Naive thymus-derived CD8-positive, alpha-beta T cell (primary cell): Measurements from ENCODE around the gene NTF4. TPM values are rescaled to one million over a fixed set of nuclear protein-coding genes. Genes with fewer than 3 reads are reported as not detected.
"Not testable (repeated sequence)": the region's sequence is repeated elsewhere in the genome, so short reads cannot be mapped to it uniquely, and the experiment has no call there.

Source experiments
- ATAC-seq, 2 donors: fragments of 150-1000 bp; cut with Tn5 transposase in 1 of 2; sonication (Bioruptor Pico), chemical (Tn5 transposase) in 1 of 2; 1 replicate in 1 of 2; 2 replicates in 1 of 2; pipeline ENCODE4 v1.10.0; 2021; ENCODE audit warnings: mild to moderate bottlenecking in 2 of 2, moderate library complexity in 2 of 2
- POLR2A ChIA-PET: fragments of 350-600 bp; sonication (Branson Sonifier 250); formaldehyde crosslinking; loops from one replicate; lab custom pipeline; 2021; ENCODE audit warnings: antibody characterized with exemption; lab: Charles Lee
- DNase-seq, 10 donors: peaks; one replicate each; pipeline versions ENCODE4 v3.0.0 to v3.0.0-alpha.2; 2020 to 2022
- H3K27ac Mint-ChIP-seq, 10 donors: one replicate each; pipeline ENCODE4 v1.8.0; 2020 to 2022; ENCODE audit warnings: mild to moderate bottlenecking in 10 of 10, mixed read lengths in 10 of 10, moderate library complexity in 4 of 10, inconsistent platforms in 1 of 10
- H3K27me3 Mint-ChIP-seq, 5 donors: one replicate each; pipeline ENCODE4 v1.8.0; 2021 to 2022; ENCODE audit warnings: mixed read lengths in 5 of 5
- H3K36me3 Mint-ChIP-seq, 3 donors: one replicate each; pipeline ENCODE4 v1.8.0; 2020 to 2022; ENCODE audit warnings: mixed read lengths in 3 of 3, mild to moderate bottlenecking in 2 of 3, inconsistent platforms in 1 of 3
- H3K4me1 Mint-ChIP-seq, 4 donors: one replicate each; pipeline ENCODE4 v1.8.0; 2021 to 2022; ENCODE audit warnings: mixed read lengths in 4 of 4
- H3K4me3 Mint-ChIP-seq, 10 donors: one replicate each; pipeline ENCODE4 v1.8.0; 2020 to 2022; ENCODE audit warnings: mild to moderate bottlenecking in 10 of 10, mixed read lengths in 10 of 10, moderate library complexity in 6 of 10, inconsistent platforms in 1 of 10
- H3K9me3 Mint-ChIP-seq, 9 donors: one replicate each; pipeline ENCODE4 v1.8.0; 2020 to 2022; ENCODE audit warnings: mixed read lengths in 9 of 9, mild to moderate bottlenecking in 3 of 9, inconsistent platforms in 1 of 9, moderate library complexity in 1 of 9
- polyA plus RNA-seq, 3 donors: library from polyadenylated mRNA; unstranded; fragments of 300-500 nt; fragmentation: Illumina TruSeq; gene quantifications; one replicate each; pipeline ENCODE4 v1.2.3, GENCODE V29; 2021
- total RNA-seq, 8 experiments: library from RNA in 2 of 8; stranded (reverse) in 2 of 8; gene quantifications; one replicate each; pipeline ENCODE4 v1.2.3 and lab custom pipeline; 2021 to 2026

The NTF4 gene
- total and polyA plus RNA-seq, 5 experiments from 2014 or later, result not detected

DNA sequence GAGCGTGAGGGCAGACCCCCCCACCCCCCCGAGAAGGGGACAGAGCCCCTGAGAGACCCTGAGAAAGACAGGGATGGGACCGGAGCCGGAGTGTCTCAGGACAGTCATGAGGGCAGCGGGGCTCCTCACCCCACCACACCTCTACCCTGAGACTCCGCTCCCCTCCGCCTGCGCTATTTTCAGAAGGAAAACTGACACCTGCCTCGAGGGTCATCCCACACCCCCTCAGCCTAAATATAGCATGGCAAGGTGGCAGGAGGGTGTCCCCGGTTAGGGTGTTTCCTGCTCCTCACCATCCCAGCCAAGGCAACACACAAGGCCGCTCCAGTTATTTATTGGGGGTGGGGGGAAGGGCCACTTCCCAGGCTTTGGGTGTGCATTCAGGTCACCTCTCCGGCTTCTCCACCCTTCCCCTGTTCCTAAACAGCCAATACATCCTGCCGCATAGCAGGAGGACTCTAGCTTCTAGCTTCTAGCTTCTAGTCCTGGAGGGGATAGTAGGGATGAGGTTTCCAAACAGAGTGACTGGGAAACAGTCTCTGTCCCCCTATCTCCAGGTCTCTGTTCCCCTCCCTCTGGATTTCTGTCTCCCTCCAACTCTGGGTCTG, 1.4 kb upstream of the NTF4 start:
- Mint-ChIP-seq H3K4me3 (peak overlapping the region in 2 of 10 donors; percentile 36 to 57), H3K27me3 (peaks cover 27 to 71% (median 53%) of the 10 kb centered on the region in 5 donors), H3K27ac (no peak overlapping the region), H3K9me3 (peaks cover 0 to 15% (median 0%) of the 10 kb centered on the region in 9 donors), H3K36me3 (peaks cover 0 to 15% (median 0%) of the 10 kb centered on the region in 3 donors), H3K4me1 (peaks cover 0 to 5% (median 1%) of the 10 kb centered on the region in 4 donors)
- ATAC-seq (no peak), DNase-seq (no peak)
- POLR2A ChIA-PET, result no interaction called here

DNA sequence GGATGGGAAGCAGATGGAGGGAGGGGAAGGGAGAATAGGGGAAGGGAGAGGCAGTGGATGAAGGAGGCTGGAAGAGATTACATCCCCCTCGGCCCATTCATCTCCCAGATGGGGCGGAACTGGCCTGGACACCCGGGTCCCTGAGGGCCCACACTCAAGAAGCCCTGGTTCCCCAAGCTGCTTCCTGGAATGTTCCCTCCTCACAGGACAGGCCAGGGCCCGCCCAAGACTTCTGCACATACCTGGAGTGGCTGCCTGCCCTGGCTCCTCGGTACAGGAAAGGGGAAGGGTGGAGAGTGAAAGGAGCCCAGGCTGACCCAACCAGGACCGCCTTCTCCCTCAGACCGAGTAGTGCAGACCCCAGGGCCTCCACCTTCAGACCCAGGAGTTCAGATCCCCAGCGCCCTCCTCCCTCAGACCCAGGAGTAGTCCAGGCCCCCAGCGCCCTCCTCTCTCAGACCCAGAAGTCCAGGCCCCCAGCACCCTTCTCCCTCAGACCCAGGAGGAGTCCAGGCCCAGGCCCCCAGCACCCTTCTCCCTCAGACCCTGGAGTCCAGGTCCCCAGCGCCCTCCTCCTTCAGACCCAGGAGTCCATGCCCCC, 489 bp downstream of the NTF4 start:
- Mint-ChIP-seq H3K9me3 (peaks cover 0 to 3% (median 0%) of the 10 kb centered on the region in 9 donors), H3K27ac (no peak overlapping the region), H3K4me1 (peaks cover 0 to 5% (median under 1%) of the 10 kb centered on the region in 4 donors), H3K36me3 (peaks cover 0 to 2% (median 0%) of the 10 kb centered on the region in 3 donors), H3K27me3 (peaks cover 25 to 66% (median 50%) of the 10 kb centered on the region in 5 donors), H3K4me3 (peak overlapping the region in 2 of 10 donors; percentile 1 to 36)
- ATAC-seq (no peak), DNase-seq (no peak)
- POLR2A ChIA-PET, result no interaction called here

DNA sequence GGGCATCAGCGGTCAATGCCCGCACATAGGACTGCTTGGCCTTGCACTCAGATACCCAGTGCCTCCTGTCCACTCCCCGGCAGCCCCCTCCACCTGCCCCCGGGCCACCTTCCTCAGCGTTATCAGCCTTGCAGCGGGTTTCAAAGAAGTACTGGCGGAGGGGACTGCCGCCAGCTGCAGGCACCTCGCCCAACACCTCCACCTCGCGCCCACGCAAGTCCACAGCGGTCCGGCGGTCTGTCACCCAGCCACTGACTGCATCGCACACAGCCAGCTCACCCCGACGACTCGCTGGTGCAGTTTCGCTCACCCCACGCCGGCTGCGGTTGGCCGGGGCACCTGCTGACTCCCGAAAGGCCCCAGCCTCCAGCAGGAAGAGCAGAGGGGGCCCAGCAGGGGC, 3.2 kb downstream of the NTF4 start:
- peaks cover 9 to 21% (median 19%) of the 10 kb centered on the region in 4 donors for H3K4me1 Mint-ChIP-seq
- H3K4me3 Mint-ChIP-seq, result no peak overlapping the region
- no peak overlapping the region for H3K27ac Mint-ChIP-seq
- no peaks in the 10 kb centered on the region for H3K36me3 Mint-ChIP-seq
- H3K9me3 Mint-ChIP-seq, result no peaks in the 10 kb centered on the region
- POLR2A ChIA-PET, result no interaction called here
- ATAC-seq (no peak), DNase-seq (no peak)
- H3K27me3 Mint-ChIP-seq, result peaks cover 18 to 68% (median 41%) of the 10 kb centered on the region in 5 donors

DNA sequence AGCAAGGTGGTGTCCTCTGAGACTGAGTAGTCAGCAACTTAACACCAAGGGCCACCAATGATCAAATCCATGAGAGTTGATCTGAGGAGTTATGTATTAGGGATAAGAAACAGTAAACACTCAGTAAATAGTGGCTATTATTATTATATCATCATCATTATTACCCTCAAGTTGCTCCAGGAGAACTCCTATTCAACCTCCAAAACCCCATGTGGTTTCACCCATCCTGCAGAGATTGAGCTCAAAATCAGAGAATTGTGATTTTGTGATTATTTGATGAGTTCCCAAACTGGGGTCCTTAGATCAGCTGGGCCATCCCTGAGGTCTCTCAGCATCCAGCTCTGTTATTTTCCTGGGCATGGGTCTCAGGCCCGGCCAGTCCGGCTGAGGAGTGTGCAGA, 3.6 kb downstream of the NTF4 start:
- H3K9me3 Mint-ChIP-seq, result no peaks in the 10 kb centered on the region
- peaks cover 9 to 26% (median 20%) of the 10 kb centered on the region in 4 donors for H3K4me1 Mint-ChIP-seq
- ATAC-seq (no peak), DNase-seq (no peak)
- no peaks in the 10 kb centered on the region for H3K36me3 Mint-ChIP-seq
- no peak overlapping the region for H3K27ac Mint-ChIP-seq
- no peak overlapping the region for H3K4me3 Mint-ChIP-seq
- POLR2A ChIA-PET, result no interaction called here
- peaks cover 18 to 64% (median 37%) of the 10 kb centered on the region in 5 donors for H3K27me3 Mint-ChIP-seq

DNA sequence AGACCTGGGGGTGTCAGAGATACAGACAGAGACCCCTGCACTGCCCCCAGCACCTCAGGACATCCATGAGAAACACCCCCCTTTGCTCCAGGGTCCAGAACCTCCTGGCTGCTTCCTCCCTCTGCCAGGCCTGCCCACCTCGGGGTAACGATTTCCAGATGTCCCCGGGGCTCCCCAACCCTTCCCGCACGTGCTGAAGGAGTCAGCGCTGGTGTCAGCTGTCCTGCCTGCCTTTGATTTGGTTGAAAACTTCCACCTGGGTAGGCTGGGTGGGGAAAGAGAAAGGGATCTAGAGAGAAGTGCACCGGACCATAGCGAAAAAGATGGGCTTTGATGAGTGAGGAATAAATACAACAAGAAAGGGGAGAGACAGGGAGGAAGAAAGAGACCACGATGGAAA, 5.6 kb downstream of the NTF4 start:
- Mint-ChIP-seq H3K9me3 (no peaks in the 10 kb centered on the region), H3K27me3 (peaks cover 14 to 51% (median 30%) of the 10 kb centered on the region in 5 donors), H3K36me3 (no peaks in the 10 kb centered on the region), H3K27ac (no peak overlapping the region), H3K4me1 (peaks cover 9 to 27% (median 18%) of the 10 kb centered on the region in 4 donors), H3K4me3 (peak overlapping the region in 5 of 10 donors; percentile 10 to 75 (median 50))
- POLR2A ChIA-PET, result interaction anchor here (0.5 kb wide), 1 partner anchor 618 kb away, joined by 3 read pairs; the partner anchor contains the start of gene PRMT1
- ATAC-seq (no peak), DNase-seq (no peak)

DNA sequence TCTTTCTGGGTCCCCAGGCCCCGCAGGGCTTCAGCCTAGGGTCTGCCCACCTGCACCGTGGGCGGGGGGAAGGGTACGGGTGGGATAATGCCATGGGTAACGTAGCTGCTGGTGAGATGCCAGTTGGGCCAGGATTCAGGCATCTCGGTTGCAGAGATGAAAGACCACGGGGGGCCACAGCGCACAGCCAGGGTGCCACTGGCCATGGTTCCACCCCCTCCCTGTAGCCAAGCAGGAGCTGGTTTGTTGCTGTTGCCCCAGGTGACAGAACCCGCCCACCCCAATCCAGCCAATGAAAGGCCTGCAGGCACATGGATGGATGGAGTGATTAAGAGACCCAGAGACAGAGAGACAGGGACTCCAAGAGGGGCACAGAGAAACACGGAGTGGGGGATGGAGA, 6.1 kb downstream of the NTF4 start:
- no peak overlapping the region for H3K27ac Mint-ChIP-seq
- POLR2A ChIA-PET, result interaction anchor here (0.5 to 1.1 kb wide), 2 partner anchors 56 to 619 kb away, joined by 3 read pairs; partner anchors contain the start of genes LIN7B and PRMT1
- ATAC-seq (no peak), DNase-seq (peak in 1 of 10 donors; percentile 13)
- peak overlapping the region in 7 of 10 donors; percentile 10 to 95 (median 84) for H3K4me3 Mint-ChIP-seq
- peaks cover 14 to 46% (median 29%) of the 10 kb centered on the region in 5 donors for H3K27me3 Mint-ChIP-seq
- no peaks in the 10 kb centered on the region for H3K36me3 Mint-ChIP-seq
- H3K9me3 Mint-ChIP-seq, result no peaks in the 10 kb centered on the region
- peaks cover 9 to 27% (median 18%) of the 10 kb centered on the region in 4 donors for H3K4me1 Mint-ChIP-seq

DNA sequence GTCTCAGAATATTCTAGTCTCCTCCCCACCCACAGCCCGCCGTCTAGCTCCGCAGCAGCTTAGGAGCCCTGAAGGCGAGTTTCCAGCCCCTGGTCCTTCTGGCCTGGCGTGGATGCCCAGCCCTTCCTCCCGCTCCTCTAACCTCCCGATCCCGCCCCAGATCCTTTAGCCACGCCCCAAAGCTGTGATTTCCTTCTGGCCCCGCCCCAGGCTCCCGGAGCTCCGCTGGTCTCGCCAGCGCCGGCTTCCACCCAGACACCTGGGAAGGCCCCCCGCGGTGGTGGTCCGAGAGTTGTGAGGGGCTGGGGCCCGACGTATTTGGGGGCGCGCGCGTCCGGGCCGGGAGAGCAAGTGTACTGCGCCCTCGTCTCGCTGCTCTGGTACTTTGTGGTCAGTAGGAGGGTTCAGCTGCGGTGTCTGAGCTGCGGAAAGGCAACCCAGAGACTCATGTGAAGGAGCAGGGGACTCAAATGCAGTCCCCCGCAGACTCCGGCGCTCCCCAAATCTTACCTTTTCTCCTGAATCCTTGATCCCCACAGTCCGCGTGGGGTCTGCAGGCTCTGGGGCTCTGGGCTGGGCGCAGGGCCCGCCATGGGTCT, 6.9 kb downstream of the NTF4 start, which contains the start of gene CGB7:
Gene CGB7, minus strand, starts transcription at position 114 of the 599 bp plus-strand sequence. CDS start 2,374 bp downstream, outside the sequence.
- Mint-ChIP-seq H3K4me1 (peaks cover 9 to 27% (median 18%) of the 10 kb centered on the region in 4 donors), H3K27ac (peak within 1 kb of the TSS in 5 of 10 donors; percentile 13 to 81 (median 38)), H3K4me3 (peak within 1 kb of the TSS; percentile 78 to 95 (median 90)), H3K9me3 (no peaks in the 10 kb centered on the region), H3K27me3 (peaks cover 14 to 40% (median 26%) of the 10 kb centered on the region in 5 donors), H3K36me3 (no peaks in the 10 kb centered on the region)
- ATAC-seq (peak; percentile 38 to 51), DNase-seq (peak in 5 of 10 donors; percentile 16 to 51 (median 32))
- POLR2A ChIA-PET, result interaction anchor here (0.6 to 1.1 kb wide), 3 partner anchors 56 to 428 kb away, joined by 3 to 5 read pairs (median 3); partner anchors contain the start of gene LIN7B

DNA sequence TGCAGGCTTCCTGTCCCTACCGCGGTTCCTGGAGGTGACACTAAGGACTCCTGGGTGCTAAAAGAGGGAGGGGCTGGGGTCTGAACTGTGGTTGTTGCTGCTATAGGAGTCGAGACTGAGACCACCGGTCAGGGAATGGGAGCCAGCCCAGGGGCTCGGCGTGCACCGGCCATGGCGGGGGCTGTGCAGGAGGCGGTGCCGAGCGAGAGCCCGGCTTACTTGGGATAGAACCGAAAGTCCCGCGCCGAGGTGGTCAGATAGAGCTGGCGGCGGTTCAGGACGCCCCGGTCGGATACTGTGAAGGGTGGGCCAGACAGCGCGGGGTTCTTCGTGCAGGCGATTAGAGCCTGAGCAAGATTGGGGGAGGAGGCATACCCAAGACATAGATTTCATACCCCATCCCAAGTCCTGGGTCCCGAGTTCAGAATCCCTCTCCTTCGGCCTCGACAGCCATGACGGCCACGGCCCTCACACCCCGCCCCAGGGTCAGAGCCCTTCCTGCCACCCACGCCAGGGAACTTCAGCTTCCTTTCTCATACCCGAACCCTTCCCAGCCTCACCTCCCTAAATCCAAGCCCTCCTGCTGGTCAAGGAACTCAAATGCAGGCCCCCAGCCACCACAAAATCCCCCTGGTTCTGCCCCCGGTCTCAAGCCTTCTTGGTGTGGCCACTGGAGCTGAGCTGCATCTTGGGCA, 7.6 kb downstream of the NTF4 start:
- Mint-ChIP-seq H3K27ac (peak overlapping the region in 3 of 10 donors; percentile 13 to 81 (median 28)), H3K27me3 (peaks cover 14 to 40% (median 26%) of the 10 kb centered on the region in 5 donors), H3K4me1 (peaks cover 9 to 27% (median 18%) of the 10 kb centered on the region in 4 donors), H3K4me3 (peak overlapping the region; percentile 78 to 95 (median 90))
- POLR2A ChIA-PET, result interaction anchor here (0.6 to 1.1 kb wide), 3 partner anchors 57 to 65 kb away, joined by 3 read pairs; partner anchors contain the start of genes GYS1 and LIN7B
- not testable (repeated sequence) for H3K9me3 Mint-ChIP-seq, H3K36me3 Mint-ChIP-seq
- ATAC-seq, result peak; percentile 6 to 28
- peak in 2 of 10 donors; percentile 3 to 15 for DNase-seq

DNA sequence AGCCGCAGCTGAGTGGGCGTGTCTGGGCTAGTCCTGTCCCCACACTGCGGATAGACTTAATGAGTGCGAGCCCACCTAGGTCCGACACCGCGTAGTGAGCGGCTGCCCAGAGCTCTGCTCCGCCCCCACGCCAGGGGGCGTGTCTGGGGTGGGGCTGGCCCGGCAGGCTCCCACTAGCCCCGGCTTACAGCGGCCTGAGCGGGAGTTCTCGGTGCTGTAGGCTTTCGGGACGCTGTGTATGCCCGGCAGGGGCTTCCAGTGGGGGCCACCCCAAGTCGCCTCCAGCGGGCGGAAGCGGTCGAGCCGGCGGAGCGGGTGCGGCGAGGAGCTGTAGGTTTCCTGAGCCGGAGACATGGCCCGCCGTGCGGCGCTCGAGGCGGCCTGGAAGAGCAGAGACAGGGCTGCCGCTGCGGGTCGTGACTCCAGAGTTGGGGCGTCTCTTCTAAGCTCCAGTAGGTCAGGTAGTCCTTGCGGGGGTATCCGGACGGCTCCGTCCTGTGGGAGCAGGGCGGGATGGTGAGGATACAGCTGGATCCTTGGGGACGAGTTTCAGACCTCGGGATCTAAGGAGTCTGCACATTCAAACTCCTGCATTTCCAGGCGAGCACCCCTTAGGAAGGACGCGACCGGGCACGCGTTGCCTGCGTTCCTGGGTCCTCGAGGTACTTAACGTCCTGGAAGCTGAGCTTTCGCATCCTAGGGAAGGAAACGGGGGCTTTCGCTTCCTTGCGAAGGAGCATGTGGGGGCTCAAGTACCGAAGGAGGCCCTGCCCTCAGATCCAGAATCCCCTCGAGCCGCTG, 8.3 kb downstream of the NTF4 start:
- POLR2A ChIA-PET, result interaction anchor here (0.7 to 1.0 kb wide), 2 partner anchors 63 to 75 kb away, joined by 3 read pairs; partner anchors contain the start of gene GYS1
- DNase-seq (peak; percentile 16 to 72 (median 49)), ATAC-seq (peak; percentile 77 to 78)
- Mint-ChIP-seq H3K9me3 (no peaks in the 10 kb centered on the region), H3K27ac (peak overlapping the region in 1 of 10 donors; percentile 11), H3K4me3 (peak overlapping the region; percentile 78 to 95 (median 90)), H3K27me3 (peaks cover 14 to 37% (median 26%) of the 10 kb centered on the region in 5 donors), H3K36me3 (no peaks in the 10 kb centered on the region), H3K4me1 (peaks cover 9 to 27% (median 18%) of the 10 kb centered on the region in 4 donors)

DNA sequence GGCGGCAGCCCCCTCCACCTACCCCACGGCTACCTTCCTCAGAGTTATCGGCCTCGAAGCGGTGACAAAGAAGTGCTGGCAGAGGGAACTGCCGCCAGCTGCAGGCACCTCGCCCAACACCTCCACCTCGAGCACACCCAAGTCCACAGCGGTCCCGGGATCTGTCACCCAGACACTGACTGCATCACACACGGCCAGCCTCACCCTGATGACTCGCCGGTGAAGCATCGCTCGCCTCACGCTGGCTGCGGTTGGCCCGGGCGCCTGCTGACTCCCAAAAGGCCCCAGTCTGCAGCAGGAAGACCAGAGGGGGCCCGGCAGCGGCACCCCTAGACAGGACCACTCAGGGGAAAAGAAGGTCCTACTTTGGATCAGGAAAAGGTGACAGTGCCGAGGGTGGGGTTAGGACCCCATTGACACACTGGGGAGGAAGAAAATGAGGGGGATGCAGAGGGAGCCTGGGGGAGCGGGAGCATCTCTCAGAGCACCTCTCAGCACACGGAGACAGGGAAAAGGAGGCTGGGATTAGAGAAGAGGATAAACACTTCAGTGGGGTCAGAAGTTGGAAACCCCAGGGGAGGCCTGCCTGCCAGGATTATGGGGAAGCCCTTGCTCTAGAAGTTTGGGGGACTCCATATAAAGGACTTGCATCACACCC, 14.1 kb downstream of the NTF4 start:
- H3K36me3 Mint-ChIP-seq, H3K27ac Mint-ChIP-seq, H3K4me1 Mint-ChIP-seq, H3K27me3 Mint-ChIP-seq, H3K9me3 Mint-ChIP-seq, ATAC-seq, H3K4me3 Mint-ChIP-seq, DNase-seq, POLR2A ChIA-PET: not testable (repeated sequence)

DNA sequence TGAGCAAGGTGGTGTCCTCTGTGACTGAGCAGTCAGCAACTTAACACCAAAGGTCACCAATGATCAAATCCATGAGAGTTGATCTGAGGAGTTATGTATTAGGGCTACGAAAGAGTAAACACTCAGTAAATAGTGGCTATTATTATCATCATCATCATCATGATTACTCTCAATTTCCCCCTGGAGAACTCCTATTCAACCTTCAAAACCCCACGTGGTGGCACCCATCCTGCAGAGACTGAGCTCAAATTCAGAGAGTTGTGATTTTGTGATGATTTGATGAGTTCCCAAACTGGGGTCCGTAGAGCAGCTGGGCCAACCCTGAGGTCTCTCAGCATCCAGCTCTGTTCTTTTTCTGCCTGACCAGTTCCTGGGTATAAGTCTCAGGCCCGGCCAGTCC, 14.8 kb downstream of the NTF4 start:
- H3K4me3 Mint-ChIP-seq, POLR2A ChIA-PET, H3K36me3 Mint-ChIP-seq, H3K27ac Mint-ChIP-seq, H3K9me3 Mint-ChIP-seq, DNase-seq, ATAC-seq, H3K4me1 Mint-ChIP-seq, H3K27me3 Mint-ChIP-seq: not testable (repeated sequence)
